PFSK-1 (cell line): ENCODE measurements around the gene SPACA4.

Experiments used
- FOXP2 ChIP-seq: optimal IDR thresholded peaks from 2 replicates; pipeline ENCODE3; 2011; ENCODE audit warnings: borderline replicate concordance, control low read depth, inconsistent platforms; ENCODE audit not compliant: insufficient read depth; ENCODE audit errors: extremely low read length, extremely low read depth
- POLR2AphosphoS5 ChIP-seq: IDR thresholded peaks from 2 replicates; pipeline ENCODE4 v1.6.1; 2012; ENCODE audit warnings: low read depth, mild to moderate bottlenecking, control low read depth, low read length, moderate library complexity
- SIN3A ChIP-seq: IDR thresholded peaks from 2 replicates; pipeline ENCODE4 v1.6.1; 2012; ENCODE audit warnings: mild to moderate bottlenecking, low read length, moderate library complexity, borderline replicate concordance; ENCODE audit not compliant: insufficient read depth
- TAF1 ChIP-seq: IDR thresholded peaks from 2 replicates; pipeline ENCODE4 v1.6.1; 2012; ENCODE audit warnings: low read length, control low read depth, borderline replicate concordance; ENCODE audit not compliant: insufficient read depth
- TF ChIP-seq, protein P1 (sequence below), 2 experiments: IDR thresholded peaks; 2 replicates each; pipeline versions ENCODE4 v1.6.1 to v1.8.0; 2011 to 2012; ENCODE audit warnings: low read depth in 2 of 2, low read length in 2 of 2, control low read depth in 1 of 2, inconsistent platforms in 1 of 2, mild to moderate bottlenecking in 1 of 2, moderate library complexity in 1 of 2; ENCODE audit not compliant: insufficient read depth in 1 of 2

Gene SPACA4

DNA sequence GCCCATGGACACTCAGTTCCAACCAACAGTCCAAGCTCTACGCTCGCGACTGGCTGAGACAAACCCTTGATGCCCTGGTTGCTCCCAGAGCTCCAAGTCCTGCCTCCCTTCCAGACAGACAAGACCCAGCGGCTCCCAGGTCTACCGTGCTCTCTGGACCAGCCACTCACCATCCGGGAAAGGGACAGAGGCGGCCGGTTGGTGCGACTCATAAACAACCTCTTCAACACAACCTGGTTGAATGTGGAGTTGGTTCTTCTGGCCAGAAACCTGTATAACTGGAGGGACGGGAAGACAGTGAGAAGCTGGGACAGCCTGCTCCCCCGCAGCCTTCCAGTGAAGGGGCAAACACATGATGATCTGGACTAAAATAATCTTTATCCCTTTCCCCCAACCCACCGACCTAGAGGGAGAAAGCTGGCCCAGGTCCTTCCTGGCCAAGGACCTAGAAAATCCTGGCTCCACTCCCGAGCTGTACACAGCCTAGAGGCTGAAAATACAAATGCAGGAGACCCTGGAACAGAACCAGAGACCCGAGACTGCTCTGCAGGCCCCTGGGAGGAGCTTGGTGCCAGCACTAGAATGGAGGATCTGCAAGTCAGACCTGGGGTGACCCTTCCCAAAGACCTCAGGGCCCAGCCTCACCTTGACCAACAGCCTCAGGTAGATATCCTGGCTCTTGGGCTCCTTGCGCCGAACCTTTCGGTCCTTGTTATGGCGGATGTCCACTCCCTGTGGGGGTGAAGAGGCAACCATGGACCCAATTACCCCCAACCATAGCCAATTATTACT, 10.8 kb downstream of the SPACA4 start:
- TF ChIP-seq, protein P1, sequence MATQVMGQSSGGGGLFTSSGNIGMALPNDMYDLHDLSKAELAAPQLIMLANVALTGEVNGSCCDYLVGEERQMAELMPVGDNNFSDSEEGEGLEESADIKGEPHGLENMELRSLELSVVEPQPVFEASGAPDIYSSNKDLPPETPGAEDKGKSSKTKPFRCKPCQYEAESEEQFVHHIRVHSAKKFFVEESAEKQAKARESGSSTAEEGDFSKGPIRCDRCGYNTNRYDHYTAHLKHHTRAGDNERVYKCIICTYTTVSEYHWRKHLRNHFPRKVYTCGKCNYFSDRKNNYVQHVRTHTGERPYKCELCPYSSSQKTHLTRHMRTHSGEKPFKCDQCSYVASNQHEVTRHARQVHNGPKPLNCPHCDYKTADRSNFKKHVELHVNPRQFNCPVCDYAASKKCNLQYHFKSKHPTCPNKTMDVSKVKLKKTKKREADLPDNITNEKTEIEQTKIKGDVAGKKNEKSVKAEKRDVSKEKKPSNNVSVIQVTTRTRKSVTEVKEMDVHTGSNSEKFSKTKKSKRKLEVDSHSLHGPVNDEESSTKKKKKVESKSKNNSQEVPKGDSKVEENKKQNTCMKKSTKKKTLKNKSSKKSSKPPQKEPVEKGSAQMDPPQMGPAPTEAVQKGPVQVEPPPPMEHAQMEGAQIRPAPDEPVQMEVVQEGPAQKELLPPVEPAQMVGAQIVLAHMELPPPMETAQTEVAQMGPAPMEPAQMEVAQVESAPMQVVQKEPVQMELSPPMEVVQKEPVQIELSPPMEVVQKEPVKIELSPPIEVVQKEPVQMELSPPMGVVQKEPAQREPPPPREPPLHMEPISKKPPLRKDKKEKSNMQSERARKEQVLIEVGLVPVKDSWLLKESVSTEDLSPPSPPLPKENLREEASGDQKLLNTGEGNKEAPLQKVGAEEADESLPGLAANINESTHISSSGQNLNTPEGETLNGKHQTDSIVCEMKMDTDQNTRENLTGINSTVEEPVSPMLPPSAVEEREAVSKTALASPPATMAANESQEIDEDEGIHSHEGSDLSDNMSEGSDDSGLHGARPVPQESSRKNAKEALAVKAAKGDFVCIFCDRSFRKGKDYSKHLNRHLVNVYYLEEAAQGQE (IDR thresholded peaks at IDR 0.05; ENCODE audit: insufficient read depth in 1 of 2, low read depth in 2 of 2, low read length in 2 of 2) = no peak
- TF ChIP-seq FOXP2 (no peak), POLR2AphosphoS5 (no peak), TAF1 (no peak), SIN3A (no peak)

DNA sequence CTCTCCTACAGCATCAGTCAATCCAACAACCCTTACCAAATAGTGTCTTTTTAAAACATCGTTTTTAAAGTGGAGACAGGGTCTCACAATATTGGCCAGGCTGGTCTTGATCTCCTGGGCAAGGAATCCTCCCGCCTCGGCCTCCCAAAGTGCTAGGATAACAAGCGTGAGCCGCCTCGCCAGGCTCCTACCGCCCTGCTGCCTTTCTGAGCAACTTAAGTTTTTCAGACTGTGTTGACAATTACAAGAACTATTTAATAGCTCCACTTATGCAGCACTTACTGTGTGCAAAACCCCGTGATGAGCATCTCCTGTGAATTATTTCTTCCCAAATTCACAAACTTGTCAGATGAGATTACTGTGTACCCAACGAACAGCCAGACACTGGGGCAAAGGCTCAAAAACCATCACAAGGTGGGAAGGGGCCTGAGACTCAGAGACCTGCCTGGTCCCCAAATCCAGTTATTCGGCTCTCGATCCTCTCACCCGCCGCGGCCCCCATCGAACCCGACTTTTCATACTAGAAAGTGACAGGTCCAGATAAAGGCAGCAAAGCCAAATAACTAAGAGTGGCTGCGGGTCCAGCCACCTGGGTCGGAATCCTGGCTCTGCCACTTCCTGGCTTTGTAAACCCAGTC, 11.9 kb downstream of the SPACA4 start:
- TF ChIP-seq, protein P1 (IDR thresholded peaks at IDR 0.05; ENCODE audit: insufficient read depth in 1 of 2, low read depth in 2 of 2, low read length in 2 of 2) = no peak
- TF ChIP-seq TAF1 = no peak
- TF ChIP-seq FOXP2 = no peak
- no peak for TF ChIP-seq POLR2AphosphoS5
- no peak for TF ChIP-seq SIN3A

DNA sequence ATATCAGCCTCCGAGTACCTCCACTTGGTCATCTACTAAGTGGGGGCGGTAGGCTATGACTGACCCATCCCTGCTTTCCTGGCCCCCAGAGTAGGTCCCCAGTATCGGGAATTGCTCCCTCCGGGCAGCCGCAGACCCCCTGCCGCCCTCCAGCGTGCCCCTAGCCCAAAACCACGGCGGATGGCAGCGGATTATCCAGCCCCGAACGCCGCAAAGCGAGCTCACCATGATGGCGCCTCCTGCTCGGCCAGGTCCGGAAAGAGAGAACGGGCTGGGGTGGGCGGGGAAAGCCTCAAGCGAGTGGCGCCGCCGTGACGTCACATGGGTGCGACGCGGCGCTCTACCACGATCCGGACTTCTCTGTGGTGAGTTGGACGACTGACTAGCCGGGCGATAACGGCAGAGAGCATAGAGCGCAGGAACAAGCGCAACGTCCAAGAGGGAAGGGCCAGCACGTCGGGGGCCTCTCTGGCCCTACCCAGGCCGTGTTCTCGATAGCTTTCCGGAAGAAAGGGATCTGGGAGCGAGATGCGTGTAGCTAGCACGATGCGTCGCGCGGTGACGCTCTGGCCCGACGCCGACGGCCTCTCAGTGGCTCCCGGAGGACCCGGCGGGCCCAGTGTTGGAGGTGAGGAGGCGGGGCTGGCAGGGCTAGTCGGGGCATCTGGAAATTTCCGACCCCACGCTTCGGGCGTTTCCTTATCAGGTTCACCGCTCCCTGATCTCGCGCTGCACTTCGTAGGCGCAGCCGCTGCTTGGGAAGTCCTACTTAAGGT, 12.6 kb downstream of the SPACA4 start, which contains the start of the genes RPL18 and SPHK2:
Gene RPL18, minus strand, starts transcription at position 263 of the 776 bp plus-strand sequence. Its CDS starts 35 bp downstream, at position 228.
Gene SPHK2, plus strand, starts transcription at position 591 of the 776 bp plus-strand sequence. CDS start 1,009 bp downstream, outside the sequence.
- TF ChIP-seq POLR2AphosphoS5 (peak; percentile 96), TAF1 (peak; percentile 96), FOXP2 (no peak), SIN3A (peak; percentile 86; the same call in 1 of the 2 replicates)
- TF ChIP-seq, protein P1 (IDR thresholded peaks at IDR 0.05; ENCODE audit: insufficient read depth in 1 of 2, low read depth in 2 of 2, low read length in 2 of 2) = peak in 1 of 2 experiments; percentile 78; a peak in 2 of 4 replicates

DNA sequence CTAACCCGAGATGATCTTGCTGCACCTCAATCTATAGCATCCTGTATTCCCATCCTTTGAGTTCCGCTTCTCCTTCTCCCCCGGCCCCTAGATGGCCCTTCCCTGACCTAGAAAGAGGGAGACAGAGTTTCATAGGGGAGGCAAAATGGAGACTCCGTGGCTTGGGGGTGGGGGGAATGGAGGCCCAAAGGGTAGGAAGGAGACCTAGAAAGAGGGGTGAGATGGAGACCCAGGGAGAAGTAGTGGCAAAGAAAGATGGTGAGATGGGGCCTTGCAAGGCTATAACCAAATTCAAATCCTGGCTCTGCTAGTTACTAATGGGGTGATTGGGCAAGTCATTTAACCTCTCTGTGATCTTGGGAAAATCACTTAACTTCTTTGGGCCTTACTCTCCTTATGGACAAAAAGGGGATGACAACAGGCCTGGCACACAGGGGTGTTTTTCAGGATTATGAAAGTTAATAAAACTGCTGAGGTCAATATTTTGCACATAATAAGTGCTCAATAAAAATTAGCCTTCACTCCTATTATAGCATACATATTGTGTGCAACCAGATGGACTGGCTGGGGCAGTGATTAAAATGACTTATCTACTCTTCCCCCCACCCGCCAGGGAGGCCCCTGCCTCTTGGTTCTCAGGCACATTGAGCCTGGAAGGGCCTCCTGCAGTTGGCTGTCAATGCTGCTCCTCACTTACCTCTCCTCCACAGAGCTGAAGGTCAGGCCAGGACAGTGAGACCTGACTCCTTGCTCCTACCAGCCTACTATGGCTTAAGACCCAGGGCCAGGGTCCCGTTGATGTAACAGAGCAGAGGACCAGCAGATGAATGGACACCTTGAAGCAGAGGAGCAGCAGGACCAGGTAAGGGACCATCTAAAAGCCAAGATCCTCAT, 13.4 kb downstream of the SPACA4 start:
- TF ChIP-seq FOXP2 (no peak), POLR2AphosphoS5 (no peak; the same call in 1 of the 2 replicates), TAF1 (no peak), SIN3A (no peak)
- TF ChIP-seq, protein P1 (IDR thresholded peaks at IDR 0.05; ENCODE audit: insufficient read depth in 1 of 2, low read depth in 2 of 2, low read length in 2 of 2) = no peak
